T-helper 2 cell (primary cell): ENCODE results near the gene GNPTG.
A peak's percentile ranks its signal among the peaks of the same experiment; 100 is the strongest.

Source experiments
- DNase-seq, 5 experiments: peaks; one replicate each; pipeline versions ENCODE4 v3.0.0 to v3.0.0-alpha.2; 2012 to 2022

GNPTG gene

GRCh38 chr16:1398826-1399581 lies 47.3 kb downstream of the GNPTG start:
- DNase-seq: no peak

- no peak for DNase-seq
Observed at GRCh38 chr16:1401061-1401757, 49.5 kb downstream of the GNPTG start.

DNA sequence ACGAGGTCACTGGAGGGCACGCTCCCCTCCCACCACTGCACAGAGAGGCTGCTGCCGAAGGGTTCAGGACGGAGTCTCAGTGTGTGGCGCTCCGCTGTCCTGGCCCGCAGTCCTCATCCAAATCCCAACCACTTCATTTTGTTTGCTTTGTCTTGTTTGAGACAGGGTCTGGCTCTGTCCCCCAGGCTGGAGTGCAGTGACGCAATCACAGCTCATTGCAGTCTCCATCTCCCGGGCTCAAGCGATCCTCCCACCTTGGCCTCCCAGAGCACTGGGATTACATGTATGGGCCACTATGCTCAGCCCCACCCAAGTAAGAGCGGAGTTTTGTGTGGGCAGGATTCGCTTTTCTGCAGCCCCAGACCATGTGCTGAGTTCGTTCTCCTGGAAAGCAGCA lies 50.0 kb downstream of the GNPTG start:
- no peak for DNase-seq

GRCh38 chr16:1403036-1403435 lies 51.3 kb downstream of the GNPTG start:
- no peak for DNase-seq

DNA sequence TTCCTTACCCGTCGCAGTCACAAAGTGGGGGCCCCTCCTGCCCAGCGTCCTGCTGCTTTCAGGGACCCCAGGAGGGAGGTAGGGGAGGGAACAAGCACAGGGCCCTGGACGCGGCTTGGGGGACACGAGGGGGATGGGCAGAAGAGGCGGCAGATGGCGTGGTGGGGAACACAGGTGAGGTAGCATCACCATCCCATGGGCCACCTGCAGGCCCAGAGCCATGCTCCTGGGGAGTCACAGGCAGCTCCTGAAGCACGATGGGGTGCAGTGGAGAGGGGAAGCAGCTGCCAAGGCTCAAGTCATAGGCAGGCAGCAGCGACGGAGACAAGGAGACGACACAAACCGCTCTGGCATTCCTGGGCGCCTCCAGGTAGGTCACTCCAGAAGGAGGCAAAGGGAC lies 52.0 kb downstream of the GNPTG start:
- DNase-seq: no peak

DNA sequence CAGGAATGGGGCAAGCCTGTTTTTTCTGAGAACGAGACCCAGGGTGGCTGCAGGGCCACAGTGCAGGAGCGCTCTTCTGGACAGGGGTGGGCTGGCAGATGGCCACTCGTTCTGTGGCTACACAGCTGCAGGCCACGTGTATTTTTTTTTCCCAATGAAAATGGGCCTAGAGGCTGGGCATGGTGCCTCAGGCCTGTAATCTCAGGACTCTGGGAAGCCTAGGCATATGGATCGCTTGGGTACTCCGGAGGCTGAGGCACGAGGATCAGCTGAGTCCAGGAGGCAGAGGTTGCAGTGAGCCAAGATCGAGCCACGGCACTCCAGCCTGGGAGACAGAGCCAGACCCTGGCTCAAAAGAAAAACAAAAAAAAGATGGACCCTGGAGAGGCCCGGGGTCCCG lies 56.0 kb downstream of the GNPTG start:
- DNase-seq: no peak

GRCh38 chr16:1408171-1408837 lies 56.6 kb downstream of the GNPTG start:
- DNase-seq: peak; percentile 91 to 97 (median 91)

GRCh38 chr16:1412847-1413246 lies 61.1 kb downstream of the GNPTG start:
- DNase-seq: no peak
